GM20000 (cell line): ENCODE results near the gene PRKCB.
"Not testable (repeated sequence)": the region's sequence is repeated elsewhere in the genome, so short reads cannot be mapped to it uniquely, and the experiment has no call there.

Source experiments
- DNase-seq: peaks from one replicate; pipeline ENCODE4 v3.0.0; 2012; ENCODE audit warnings: low spot score
- TF ChIP-seq, protein P1 (sequence below): IDR thresholded peaks from 2 replicates; pipeline ENCODE4 v1.5.1; 2012; ENCODE audit warnings: mild to moderate bottlenecking, control low read depth; ENCODE audit errors: extremely low read depth, missing control alignments

PRKCB gene

DNA sequence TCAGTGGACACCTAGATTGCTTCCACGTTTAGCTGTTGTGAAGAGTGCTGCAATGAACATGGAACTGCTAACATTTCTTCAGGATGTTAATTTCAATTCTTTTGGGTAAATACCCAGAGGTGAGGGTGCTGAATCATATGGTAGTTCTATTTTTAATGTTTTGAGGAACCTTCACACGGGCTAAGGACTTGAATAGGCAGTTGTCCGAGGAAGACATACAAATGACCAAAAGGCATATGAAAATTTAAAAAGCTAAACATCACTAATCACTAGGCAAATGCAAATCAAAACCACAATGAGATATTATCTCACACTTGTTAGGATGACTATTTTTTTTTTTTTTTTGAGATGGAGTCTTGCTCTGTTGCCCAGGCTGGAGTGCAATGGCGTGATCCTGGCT, 173.3 kb downstream of the PRKCB start:
- TF ChIP-seq, protein P1, sequence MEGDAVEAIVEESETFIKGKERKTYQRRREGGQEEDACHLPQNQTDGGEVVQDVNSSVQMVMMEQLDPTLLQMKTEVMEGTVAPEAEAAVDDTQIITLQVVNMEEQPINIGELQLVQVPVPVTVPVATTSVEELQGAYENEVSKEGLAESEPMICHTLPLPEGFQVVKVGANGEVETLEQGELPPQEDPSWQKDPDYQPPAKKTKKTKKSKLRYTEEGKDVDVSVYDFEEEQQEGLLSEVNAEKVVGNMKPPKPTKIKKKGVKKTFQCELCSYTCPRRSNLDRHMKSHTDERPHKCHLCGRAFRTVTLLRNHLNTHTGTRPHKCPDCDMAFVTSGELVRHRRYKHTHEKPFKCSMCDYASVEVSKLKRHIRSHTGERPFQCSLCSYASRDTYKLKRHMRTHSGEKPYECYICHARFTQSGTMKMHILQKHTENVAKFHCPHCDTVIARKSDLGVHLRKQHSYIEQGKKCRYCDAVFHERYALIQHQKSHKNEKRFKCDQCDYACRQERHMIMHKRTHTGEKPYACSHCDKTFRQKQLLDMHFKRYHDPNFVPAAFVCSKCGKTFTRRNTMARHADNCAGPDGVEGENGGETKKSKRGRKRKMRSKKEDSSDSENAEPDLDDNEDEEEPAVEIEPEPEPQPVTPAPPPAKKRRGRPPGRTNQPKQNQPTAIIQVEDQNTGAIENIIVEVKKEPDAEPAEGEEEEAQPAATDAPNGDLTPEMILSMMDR = no peak

DNA sequence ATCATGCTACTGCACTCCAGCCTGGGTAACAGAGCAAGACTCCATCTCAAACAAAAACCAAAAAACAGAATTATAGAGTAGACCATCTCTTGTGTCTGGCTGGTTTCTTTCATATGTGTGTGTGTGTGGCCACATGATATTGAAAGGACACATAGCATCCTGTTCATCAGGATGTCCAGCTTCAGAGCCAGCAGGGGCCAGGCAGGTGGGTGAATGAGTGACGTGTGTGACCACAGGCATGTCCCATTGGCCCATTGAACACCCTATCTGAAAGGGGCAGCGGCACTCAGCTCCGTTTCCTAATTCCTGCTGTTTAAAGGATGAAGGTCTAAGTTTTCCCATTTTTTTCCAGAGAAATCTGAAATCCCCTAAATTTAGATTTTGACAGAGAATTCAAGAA, 174.2 kb downstream of the PRKCB start:
- peak; percentile 33 for DNase-seq
- TF ChIP-seq, protein P1 = no peak

More for the DNA sequence above, 173.3 kb downstream of the PRKCB start:
- no peak for DNase-seq

DNA sequence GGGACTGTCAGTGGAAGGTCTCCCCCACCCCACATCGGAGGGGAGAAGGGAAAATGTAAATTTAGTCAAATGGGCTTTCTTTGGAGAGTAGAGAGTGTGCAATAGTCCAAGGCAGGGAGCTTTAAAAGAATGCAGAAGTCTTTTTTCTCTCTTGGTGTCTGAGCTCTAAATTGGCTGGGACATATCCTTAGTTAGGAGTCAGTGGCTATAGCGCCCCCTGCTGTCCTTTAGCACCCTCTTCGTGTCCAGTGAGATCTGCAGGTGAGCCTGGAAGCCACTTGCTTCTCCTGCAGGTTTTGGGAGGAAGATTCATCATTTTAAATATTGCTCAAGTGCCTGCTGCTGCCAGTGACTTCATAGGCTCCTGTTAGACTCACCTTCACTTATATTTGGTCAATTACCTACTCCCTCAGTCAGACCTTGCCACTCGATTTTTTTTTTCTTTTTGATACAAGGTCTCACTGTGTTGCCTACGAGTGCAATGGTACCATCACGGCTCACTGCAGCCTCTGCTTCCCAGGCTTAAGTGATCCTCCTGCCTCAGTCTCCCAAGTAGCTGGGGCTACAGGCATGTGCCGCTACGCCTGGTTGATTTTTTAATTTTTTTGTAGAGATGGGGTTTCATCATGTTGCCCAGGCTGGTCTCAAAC, 174.8 kb downstream of the PRKCB start:
- peak; percentile 64 for DNase-seq
- TF ChIP-seq, protein P1 = peak; percentile 76

DNA sequence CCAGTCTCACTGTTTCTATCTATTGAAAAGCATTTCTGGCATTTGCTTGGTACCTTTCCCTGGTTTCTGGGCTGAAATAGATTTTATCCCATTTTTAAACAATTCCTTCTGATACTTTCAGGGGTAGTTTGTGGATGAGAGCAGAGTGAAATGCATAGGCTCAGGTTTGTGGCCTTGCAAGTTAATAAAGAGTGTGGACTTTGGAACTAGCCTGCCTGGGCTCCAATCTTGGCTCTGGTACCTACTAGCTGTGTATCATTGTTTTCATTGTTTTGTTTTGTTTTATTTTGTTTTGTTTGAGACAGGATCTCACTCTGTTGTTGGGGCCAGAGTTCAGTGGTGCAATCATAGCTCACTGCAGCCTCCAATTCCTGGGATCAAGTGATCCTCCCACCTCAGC, 175.5 kb downstream of the PRKCB start:
- TF ChIP-seq, protein P1 = no peak
- DNase-seq = no peak

DNA sequence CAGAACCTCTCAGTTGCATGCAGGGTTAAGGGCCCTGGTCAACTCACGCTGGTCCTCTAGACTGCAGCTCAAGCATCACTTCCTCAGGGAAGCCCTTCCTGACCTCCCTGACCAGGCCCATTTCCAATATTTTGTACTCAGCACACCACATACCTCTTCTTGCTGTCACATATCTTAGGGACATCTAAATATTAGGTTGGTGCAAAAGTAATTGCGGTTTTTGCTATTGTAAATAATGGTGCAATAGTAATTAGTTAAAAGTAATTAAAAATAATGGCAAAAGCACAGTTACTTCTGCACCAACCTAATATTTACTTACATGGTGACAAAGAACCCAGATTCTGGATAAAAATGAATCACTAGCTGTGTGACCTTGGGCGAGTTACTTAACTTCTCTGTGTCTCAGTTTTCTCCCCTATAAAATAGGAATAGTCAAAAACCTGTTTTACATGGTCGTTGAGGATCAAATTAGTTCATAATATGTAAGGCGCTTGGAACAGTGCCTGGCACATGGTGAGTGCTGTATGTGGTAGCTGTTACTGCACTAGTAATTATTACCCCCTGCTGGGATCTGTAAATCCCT, 177.4 kb downstream of the PRKCB start:
- DNase-seq = no peak
- TF ChIP-seq, protein P1 = no peak

DNA sequence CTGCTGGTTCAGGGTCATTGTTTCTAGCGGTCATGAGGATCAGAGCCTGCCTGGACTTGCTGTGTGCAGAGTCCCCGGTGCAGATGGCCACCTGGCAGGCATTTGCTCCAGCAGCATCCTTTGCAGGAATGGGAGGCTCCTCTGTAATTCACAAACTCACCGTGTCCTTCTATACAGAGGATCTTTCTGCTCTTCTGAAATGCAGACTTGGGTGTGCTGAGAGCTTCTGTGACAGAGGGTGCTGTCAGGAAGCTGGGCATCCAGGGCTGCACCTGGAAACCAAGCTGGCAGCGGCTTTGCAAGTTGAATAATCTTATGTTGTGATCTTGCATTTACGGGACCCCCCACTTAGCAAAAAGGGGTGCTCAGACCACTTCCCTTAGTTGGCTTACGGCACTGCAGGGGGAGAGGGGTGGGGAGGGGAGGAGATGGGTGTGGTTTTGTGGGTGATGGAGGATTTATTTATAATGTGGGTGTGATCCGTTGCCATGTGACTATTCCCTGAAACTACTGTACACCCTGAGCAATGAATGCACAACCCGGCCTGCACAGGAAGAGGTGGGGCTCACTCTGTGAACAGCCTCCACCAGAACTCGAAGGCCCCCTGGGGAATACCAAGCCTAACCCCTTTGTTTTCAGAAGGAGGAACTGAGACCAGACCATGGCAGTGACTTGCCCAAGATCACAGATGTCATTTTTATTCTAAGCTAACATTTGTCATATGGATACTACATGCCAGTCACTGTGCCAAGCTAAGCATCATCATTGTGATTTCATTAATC, 178.3 kb downstream of the PRKCB start:
- DNase-seq = peak; percentile 84
- TF ChIP-seq, protein P1 = no peak

DNA sequence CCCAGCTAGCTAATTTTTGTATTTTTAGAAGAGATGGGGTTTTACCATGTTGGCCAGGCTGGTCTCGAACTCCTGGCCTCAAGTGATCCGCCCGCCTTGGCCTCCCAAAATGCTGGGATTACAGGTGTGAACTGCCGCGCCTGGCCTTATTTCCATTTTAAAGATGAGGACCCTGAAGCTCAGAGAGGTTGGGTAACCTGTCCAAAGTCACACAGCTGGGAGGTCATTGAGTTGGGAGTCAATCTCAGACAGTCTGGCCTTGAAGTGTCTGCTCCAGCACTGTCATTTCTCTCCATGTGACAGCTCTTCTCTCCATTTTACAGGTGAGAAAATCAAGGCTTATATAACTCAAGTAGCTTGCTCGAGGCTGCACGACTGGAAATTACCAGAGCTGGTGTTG, 179.2 kb downstream of the PRKCB start:
- DNase-seq = not testable (repeated sequence)
